Measurements from ENCODE around the gene GKAP1. TPM values are rescaled to one million over a fixed set of nuclear protein-coding genes. Genes with fewer than 3 reads are reported as not detected.

Gene GKAP1
- polyA plus RNA-seq, 1 donor (not counting 4 experiments of a cell fraction or from before 2014, with no cell fraction given) = 0.62 TPM

- H3K36me3 ChIP-seq (ENCODE audit: control insufficient read depth in 2 of 2, extremely low read depth in 1 of 2, insufficient read depth in 2 of 2, low read length in 2 of 2) = no peaks in the 10 kb centered on the region
- H4K20me1 ChIP-seq (ENCODE audit: control insufficient read depth, extremely low read depth, insufficient read depth, low read length) = no peaks in the 10 kb centered on the region
- H2AFZ ChIP-seq (ENCODE audit: control insufficient read depth, low read length) = no peak overlapping the region
- no peak overlapping the region for H3K4me3 ChIP-seq (ENCODE audit: control insufficient read depth in 2 of 3, extremely low read depth in 1 of 3, insufficient read depth in 2 of 3, low read depth in 1 of 3, low read length in 3 of 3)
- no peak overlapping the region for H3K4me2 ChIP-seq (ENCODE audit: control insufficient read depth, extremely low read depth, insufficient read depth, low read depth, low read length)
- no peak for FAIRE-seq
- DNase-seq (ENCODE audit: low read depth, low spot score) = no peak
- H3K9ac ChIP-seq (ENCODE audit: control insufficient read depth, extremely low read depth, insufficient read depth, low read length) = no peak overlapping the region
- H3K27me3 ChIP-seq (ENCODE audit: control insufficient read depth, extremely low read depth, insufficient read depth, low read length) = no peaks in the 10 kb centered on the region
- no peaks in the 10 kb centered on the region for H3K9me1 ChIP-seq (ENCODE audit: control insufficient read depth, extremely low read depth, insufficient read depth, low read length)
- H3K27ac ChIP-seq (ENCODE audit: control insufficient read depth, insufficient read depth, low read length) = no peak overlapping the region
- dilution Hi-C loops (cut with MboI; ENCODE audit: extremely low pct_ligation_motif_present, low sequenced_read_pairs) = no loop called here
- TF ChIP-seq EZH2 (IDR thresholded peaks at IDR 0.05; ENCODE audit: low read length) (no peak), CTCF (optimal IDR thresholded peaks at IDR 0.05 in 1 of 3, IDR thresholded peaks at IDR 0.05 in 1 of 3, conservative IDR thresholded peaks at IDR 0.05 in 1 of 3; ENCODE audit: extremely low read depth in 1 of 3, insufficient read depth in 2 of 3, low read length in 3 of 3) (no peak)
- no peaks in the 10 kb centered on the region for H3K4me1 ChIP-seq (ENCODE audit: control insufficient read depth, extremely low read depth, insufficient read depth, low read length)
- H3K9me3 ChIP-seq (ENCODE audit: control insufficient read depth, low read depth, low read length) = no peaks in the 10 kb centered on the region
- H3K79me2 ChIP-seq (ENCODE audit: control insufficient read depth, insufficient read depth, low read length) = no peaks in the 10 kb centered on the region
Observed at GRCh38 chr9:83749706-83750105, 67.9 kb downstream of the GKAP1 start.

GRCh38 chr9:83744206-83744605, 73.4 kb downstream of the GKAP1 start:
- no peaks in the 10 kb centered on the region for H4K20me1 ChIP-seq (ENCODE audit: control insufficient read depth, extremely low read depth, insufficient read depth, low read length)
- H3K27ac ChIP-seq (ENCODE audit: control insufficient read depth, insufficient read depth, low read length) = no peak overlapping the region
- no peak overlapping the region for H3K4me3 ChIP-seq (ENCODE audit: control insufficient read depth in 2 of 3, extremely low read depth in 1 of 3, insufficient read depth in 2 of 3, low read depth in 1 of 3, low read length in 3 of 3)
- no peaks in the 10 kb centered on the region for H3K36me3 ChIP-seq (ENCODE audit: control insufficient read depth in 2 of 2, extremely low read depth in 1 of 2, insufficient read depth in 2 of 2, low read length in 2 of 2)
- H3K79me2 ChIP-seq (ENCODE audit: control insufficient read depth, insufficient read depth, low read length) = no peaks in the 10 kb centered on the region
- no peak for TF ChIP-seq EZH2 (IDR thresholded peaks at IDR 0.05; ENCODE audit: low read length)
- TF ChIP-seq CTCF (optimal IDR thresholded peaks at IDR 0.05 in 1 of 3, IDR thresholded peaks at IDR 0.05 in 1 of 3, conservative IDR thresholded peaks at IDR 0.05 in 1 of 3; ENCODE audit: extremely low read depth in 1 of 3, insufficient read depth in 2 of 3, low read length in 3 of 3) = no peak
- H3K9me1 ChIP-seq (ENCODE audit: control insufficient read depth, extremely low read depth, insufficient read depth, low read length) = no peaks in the 10 kb centered on the region
- no peak for DNase-seq (ENCODE audit: low read depth, low spot score)
- H2AFZ ChIP-seq (ENCODE audit: control insufficient read depth, low read length) = no peak overlapping the region
- dilution Hi-C loops (cut with MboI; ENCODE audit: extremely low pct_ligation_motif_present, low sequenced_read_pairs) = no loop called here
- H3K27me3 ChIP-seq (ENCODE audit: control insufficient read depth, extremely low read depth, insufficient read depth, low read length) = no peaks in the 10 kb centered on the region
- H3K4me1 ChIP-seq (ENCODE audit: control insufficient read depth, extremely low read depth, insufficient read depth, low read length) = no peaks in the 10 kb centered on the region
- H3K4me2 ChIP-seq (ENCODE audit: control insufficient read depth, extremely low read depth, insufficient read depth, low read depth, low read length) = no peak overlapping the region
- no peak for FAIRE-seq
- no peaks in the 10 kb centered on the region for H3K9me3 ChIP-seq (ENCODE audit: control insufficient read depth, low read depth, low read length)
- no peak overlapping the region for H3K9ac ChIP-seq (ENCODE audit: control insufficient read depth, extremely low read depth, insufficient read depth, low read length)
